ENCODE data around the gene AATF.

DNA sequence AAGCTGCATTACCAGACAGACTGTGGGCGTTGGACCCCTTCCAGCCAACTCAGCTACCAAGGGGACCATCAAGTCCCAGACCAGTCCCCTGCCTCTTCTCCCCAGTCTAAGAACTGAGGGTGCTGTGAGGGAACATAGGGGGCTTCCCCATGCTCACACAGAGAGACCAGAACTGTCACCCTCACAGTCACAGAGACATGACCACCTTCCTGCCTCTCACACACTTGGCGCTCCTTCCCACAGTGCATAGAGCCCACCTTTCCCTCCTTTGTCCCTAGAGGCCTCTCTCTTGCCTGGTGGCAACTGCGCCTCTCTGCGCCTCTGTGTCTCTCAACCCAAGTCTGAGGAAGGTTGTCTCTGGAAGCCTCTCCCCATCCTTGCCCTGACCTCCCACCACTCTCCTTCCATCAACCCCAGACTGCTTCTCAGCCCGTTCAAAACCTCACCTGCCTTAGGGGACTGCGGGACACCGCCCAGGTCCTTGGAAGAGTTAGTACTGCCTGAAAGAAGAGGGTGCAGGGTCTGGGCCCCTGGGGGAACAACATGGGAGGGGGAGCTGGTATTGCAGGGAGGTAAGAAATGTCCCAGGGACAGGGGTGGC, 17.6 kb upstream of the AATF start:
- TF ChIP-seq, protein P1, sequence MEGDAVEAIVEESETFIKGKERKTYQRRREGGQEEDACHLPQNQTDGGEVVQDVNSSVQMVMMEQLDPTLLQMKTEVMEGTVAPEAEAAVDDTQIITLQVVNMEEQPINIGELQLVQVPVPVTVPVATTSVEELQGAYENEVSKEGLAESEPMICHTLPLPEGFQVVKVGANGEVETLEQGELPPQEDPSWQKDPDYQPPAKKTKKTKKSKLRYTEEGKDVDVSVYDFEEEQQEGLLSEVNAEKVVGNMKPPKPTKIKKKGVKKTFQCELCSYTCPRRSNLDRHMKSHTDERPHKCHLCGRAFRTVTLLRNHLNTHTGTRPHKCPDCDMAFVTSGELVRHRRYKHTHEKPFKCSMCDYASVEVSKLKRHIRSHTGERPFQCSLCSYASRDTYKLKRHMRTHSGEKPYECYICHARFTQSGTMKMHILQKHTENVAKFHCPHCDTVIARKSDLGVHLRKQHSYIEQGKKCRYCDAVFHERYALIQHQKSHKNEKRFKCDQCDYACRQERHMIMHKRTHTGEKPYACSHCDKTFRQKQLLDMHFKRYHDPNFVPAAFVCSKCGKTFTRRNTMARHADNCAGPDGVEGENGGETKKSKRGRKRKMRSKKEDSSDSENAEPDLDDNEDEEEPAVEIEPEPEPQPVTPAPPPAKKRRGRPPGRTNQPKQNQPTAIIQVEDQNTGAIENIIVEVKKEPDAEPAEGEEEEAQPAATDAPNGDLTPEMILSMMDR (IDR thresholded peaks at IDR 0.05; ENCODE audit: poor library complexity): no peak
- TF ChIP-seq EZH2phosphoT487 (IDR thresholded peaks at IDR 0.05; ENCODE audit: low read depth, severe bottlenecking, unreplicated experiment): no peak

Measured in hepatocyte (in vitro differentiated cells).